Measurements from ENCODE around the gene SLC25A19.
A peak's percentile ranks its signal among the peaks of the same experiment; 100 is the strongest.

Gene SLC25A19

GRCh38 chr17:75252039-75252816 is 37.0 kb downstream of the SLC25A19 start:
- H3K4me3 ChIP-seq: no peak overlapping the region
- no peak for DNase-seq
- peaks cover 0 to 20% (median 12%) of the 10 kb centered on the region in 4 donors for H3K4me1 ChIP-seq
- no peaks in the 10 kb centered on the region for H3K9me3 ChIP-seq
- intact Hi-C loops (cut with DNase I; ENCODE audit: low total_unique reads): no loop called here
- H3K36me3 ChIP-seq: no peaks in the 10 kb centered on the region
- no peaks in the 10 kb centered on the region for H3K27me3 ChIP-seq
- no peak overlapping the region for H3K27ac ChIP-seq
- TF ChIP-seq CTCF (IDR thresholded peaks at IDR 0.05): no peak

- Histone ChIP-seq H3K27ac (peak overlapping the region; percentile 69 to 73), H3K36me3 (peaks cover 15 to 16% (median 16%) of the 10 kb centered on the region in 3 donors), H3K4me1 (peaks cover 0 to 24% (median 12%) of the 10 kb centered on the region in 4 donors), H3K27me3 (no peaks in the 10 kb centered on the region), H3K4me3 (peak overlapping the region; percentile 25 to 40), H3K9me3 (no peaks in the 10 kb centered on the region)
- intact Hi-C loops (cut with DNase I; ENCODE audit: low total_unique reads): no loop called here
- TF ChIP-seq CTCF (IDR thresholded peaks at IDR 0.05): no peak
- no peak for DNase-seq
Measured at GRCh38 chr17:75250009-75250471, 39.2 kb downstream of the SLC25A19 start.

GRCh38 chr17:75249564-75249963 is 39.7 kb downstream of the SLC25A19 start:
- Histone ChIP-seq H3K4me3 (peak overlapping the region in 1 of 2 donors; percentile 40), H3K27ac (peak overlapping the region; percentile 69 to 73), H3K4me1 (peaks cover 0 to 24% (median 12%) of the 10 kb centered on the region in 4 donors), H3K36me3 (peaks cover 20 to 21% (median 21%) of the 10 kb centered on the region in 3 donors), H3K27me3 (no peaks in the 10 kb centered on the region), H3K9me3 (no peaks in the 10 kb centered on the region)
- intact Hi-C loops (cut with DNase I; ENCODE audit: low total_unique reads): no loop called here
- no peak for DNase-seq
- no peak for TF ChIP-seq CTCF (IDR thresholded peaks at IDR 0.05)

GRCh38 chr17:75246404-75246803 is 42.8 kb downstream of the SLC25A19 start:
- H3K27me3 ChIP-seq: no peaks in the 10 kb centered on the region
- intact Hi-C loops (cut with DNase I; ENCODE audit: low total_unique reads): no loop called here
- H3K9me3 ChIP-seq: no peaks in the 10 kb centered on the region
- no peak overlapping the region for H3K27ac ChIP-seq
- peaks cover 0 to 24% (median 12%) of the 10 kb centered on the region in 4 donors for H3K4me1 ChIP-seq
- no peak overlapping the region for H3K4me3 ChIP-seq
- TF ChIP-seq CTCF (IDR thresholded peaks at IDR 0.05): no peak
- peaks cover 48 to 52% (median 51%) of the 10 kb centered on the region in 3 donors for H3K36me3 ChIP-seq
- DNase-seq: no peak

- no peak overlapping the region for H3K27ac ChIP-seq
- DNase-seq: no peak
- H3K4me1 ChIP-seq: peaks cover 0 to 16% (median 8%) of the 10 kb centered on the region in 4 donors
- H3K4me3 ChIP-seq: no peak overlapping the region
- H3K36me3 ChIP-seq: peaks cover 54 to 66% (median 65%) of the 10 kb centered on the region in 3 donors
- no peaks in the 10 kb centered on the region for H3K9me3 ChIP-seq
- intact Hi-C loops (cut with DNase I; ENCODE audit: low total_unique reads): no loop called here
- H3K27me3 ChIP-seq: no peaks in the 10 kb centered on the region
- no peak for TF ChIP-seq CTCF (IDR thresholded peaks at IDR 0.05)
Measured at GRCh38 chr17:75245011-75245410, 44.2 kb downstream of the SLC25A19 start.
